ENCODE measurements around the gene CA14.
A peak's percentile ranks its signal among the peaks of the same experiment; 100 is the strongest.
"Not testable (repeated sequence)": the region's sequence is repeated elsewhere in the genome, so short reads cannot be mapped to it uniquely, and the experiment has no call there.

Gene CA14

DNA sequence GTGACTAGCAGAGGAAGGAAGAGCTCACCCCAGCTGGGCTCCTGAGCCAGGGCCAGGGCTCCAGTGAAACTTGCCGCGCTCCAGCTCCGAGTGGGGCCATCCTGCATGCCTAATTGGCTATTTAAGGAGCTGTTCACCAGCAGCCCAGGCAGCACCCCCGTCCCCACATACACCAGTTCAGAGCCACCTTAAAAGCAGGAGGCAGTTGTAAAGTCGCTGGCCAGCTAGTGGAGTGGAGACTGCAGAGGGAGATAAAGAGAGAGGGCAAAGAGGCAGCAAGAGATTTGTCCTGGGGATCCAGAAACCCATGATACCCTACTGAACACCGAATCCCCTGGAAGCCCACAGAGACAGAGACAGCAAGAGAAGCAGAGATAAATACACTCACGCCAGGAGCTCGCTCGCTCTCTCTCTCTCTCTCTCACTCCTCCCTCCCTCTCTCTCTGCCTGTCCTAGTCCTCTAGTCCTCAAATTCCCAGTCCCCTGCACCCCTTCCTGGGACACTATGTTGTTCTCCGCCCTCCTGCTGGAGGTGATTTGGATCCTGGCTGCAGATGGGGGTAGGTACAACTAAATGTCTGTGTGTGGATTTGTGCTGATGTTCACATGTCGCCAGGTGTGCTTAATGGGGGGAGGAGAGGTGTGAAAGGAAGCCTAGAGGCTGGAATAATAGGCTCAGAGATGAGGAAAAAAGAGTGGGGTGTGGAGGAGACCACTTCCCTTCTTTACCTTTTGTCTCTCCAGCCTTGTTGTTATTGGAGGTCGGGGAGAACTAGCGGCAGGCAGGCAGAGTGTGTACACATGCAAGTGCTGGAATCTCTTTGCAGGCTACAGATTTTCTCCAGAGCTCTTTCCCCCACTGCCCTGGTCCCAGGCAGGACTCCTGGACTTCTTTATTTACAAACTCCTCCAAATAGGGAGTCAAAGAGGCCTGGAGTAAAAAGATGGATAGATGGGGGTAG lies at the start of gene CA14:
TSS of gene CA14 (plus strand) at position 151 of the 962 bp plus-strand sequence. CDS start at position 506, 355 bp downstream.
- DNase-seq (ENCODE audit: low read depth), result no peak

DNA sequence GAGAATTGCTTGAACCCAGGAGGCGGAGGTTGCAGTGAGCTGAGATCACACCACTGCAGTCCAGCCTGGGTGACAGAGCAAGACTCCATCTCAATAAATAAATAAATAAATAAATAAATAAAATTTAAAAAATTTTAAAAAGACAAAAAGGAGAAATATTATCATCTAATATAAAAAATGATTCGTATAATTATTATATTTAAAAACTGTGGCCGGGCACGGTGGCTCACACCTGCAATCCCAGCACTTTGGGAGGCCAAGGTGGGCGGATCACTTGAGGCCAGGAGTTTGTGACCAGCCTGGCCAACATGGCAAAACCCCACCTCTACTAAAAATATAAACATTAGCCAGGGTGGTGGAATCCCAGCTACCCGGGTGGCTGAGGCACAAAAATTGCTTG lies 49.1 kb upstream of the CA14 start:
- DNase-seq (ENCODE audit: low read depth), result not testable (repeated sequence)

DNA sequence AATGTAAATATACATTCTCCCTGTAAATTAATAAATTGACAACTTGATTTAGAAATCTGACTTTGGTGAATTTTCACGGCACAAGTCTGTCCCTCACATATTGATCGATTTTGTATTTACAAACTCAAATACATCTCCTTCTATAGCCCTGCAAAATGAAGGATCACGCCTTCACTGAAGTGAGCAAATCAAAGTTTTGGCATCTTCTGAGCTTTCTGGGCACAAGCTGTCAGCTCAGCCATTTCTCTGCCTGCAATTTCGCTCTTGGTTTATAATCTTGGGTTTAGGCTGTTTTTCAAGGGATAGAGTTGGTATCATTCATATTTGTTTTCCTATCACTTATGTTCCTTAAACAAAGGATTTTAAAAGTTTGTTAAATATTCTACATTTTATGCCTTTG lies 47.5 kb upstream of the CA14 start:
- DNase-seq (ENCODE audit: low read depth), result no peak

DNA sequence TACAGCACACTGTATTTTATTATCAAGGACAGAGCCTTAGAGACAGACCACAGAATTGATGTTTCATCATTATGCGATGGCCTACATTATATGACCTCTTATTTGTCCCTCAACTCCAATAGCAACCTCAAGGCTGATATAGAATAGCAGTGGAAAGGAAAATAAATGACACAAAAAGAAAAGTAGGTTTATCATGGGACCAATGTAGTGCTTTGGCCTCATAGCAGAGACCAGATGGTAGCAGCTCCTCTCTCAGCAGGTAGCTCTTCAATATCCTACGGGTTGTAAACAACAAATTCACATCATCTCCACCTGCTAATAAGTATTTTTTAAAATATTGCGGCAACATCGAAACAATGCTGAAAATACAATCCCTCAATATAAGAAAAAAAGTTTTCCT lies 46.9 kb upstream of the CA14 start:
- DNase-seq (ENCODE audit: low read depth), result no peak

DNA sequence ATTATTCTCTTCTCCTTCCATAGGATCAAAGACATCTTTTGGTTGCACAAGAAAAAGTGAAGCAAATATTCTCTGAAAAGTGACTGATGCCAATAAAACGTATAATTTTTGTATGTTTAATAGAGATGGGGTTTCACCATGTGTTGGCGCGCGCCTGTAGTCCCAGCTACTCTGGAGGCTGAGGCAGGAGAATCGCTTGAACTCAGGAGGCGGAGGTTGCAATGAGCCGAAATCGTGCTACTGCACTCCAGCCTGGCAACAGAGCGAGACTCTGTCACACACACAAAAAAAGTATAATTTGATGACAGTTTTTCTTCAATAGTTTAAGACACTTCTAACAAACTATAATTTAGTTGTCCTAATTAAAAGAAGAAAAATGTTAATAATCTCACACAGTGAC lies 45.5 kb upstream of the CA14 start:
- DNase-seq (ENCODE audit: low read depth), result no peak

DNA sequence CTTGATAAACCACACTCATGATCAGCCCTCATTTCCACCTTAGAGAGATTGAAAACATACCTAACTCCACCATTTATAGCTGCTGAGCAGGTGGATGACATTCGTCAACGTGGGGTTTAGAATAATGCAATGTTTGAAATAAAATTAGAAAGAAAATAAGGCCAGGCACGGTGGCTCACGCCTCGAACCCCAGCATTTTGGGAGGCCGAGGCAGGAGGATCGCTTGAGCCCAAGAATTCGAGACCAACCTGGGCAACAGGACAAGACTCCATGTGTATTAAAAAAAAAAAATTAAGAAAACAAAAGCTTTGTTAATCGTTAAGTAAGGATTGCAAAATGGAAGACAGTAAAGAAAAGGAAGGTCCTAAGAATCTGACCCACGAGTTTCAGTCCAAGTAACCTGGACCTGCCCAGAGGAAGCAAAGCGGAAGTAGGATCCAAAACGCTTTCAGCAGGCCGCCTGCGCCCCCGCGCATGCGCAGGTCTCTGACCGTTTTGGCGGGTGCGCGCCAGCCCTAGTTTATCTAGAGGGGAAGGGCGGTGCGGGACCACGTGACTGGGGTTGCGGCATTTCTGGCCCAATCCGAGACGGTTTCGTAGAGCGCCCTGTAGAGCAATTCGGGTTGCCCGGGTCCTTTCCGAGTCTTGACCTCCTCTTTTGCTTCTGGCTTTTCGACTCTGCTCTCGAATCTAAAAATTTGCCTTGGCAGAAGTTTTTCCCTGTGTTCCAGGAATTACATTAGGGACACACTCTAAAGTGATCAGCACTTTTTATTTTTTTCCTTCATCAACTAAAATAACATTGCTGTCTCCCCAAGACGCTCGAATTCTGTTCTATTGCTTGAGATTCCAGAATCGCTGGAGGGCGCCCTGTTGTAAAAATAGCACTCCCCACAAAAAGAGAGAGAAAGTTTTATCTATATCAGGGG lies 44.1 kb upstream of the CA14 start:
- peak; percentile 83 for DNase-seq (ENCODE audit: low read depth)

DNA sequence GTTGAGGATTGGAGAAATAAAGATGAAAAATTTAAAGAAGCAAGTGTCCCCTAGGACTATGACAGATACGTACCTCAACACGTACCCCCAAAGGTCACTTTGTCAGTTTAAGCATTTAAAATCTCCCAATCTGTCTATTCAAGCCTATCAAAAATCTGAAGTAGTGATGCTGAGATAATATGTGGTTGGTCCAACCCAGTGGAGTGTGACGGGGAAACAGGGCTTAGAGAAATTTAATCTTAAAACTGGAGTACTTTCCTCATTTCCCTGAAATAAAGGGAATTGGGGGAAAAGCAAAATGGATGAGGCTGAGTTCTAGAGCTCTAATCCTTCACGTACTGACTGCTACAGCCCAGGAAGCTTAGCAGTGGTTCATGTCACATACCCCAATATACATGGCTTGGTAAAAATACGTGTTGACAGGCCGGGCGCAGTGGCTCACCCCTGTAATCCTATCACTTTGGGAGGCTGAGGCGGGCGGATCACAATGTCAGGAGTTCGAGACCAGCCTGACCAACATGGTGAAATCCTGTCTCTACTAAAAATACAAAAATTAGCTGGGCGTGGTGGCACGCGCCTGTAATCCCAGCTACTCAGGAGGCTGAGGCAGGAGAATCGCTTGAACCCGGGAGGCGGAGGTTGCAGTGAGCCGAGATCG lies 43.3 kb upstream of the CA14 start:
- DNase-seq (ENCODE audit: low read depth), result not testable (repeated sequence)

DNA sequence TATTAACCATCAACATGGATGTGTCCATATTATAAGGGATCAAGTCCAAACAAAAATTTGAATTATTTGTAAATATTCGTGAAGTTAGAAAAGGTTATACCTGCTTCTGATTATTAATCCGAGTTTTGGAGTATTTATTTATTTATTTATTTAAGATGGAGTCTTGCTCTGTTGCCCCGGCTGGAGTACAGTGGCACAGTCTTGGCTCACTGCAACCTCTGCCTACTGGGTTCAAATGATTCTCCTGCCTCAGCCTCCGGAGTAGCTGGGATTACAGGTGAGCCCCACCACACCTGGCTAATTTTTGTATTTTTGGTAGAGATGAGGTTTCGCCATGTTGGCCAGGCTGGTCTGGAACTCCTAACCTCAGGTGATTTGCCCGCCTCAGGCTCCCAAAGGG lies 41.7 kb upstream of the CA14 start:
- not testable (repeated sequence) for DNase-seq (ENCODE audit: low read depth)

DNA sequence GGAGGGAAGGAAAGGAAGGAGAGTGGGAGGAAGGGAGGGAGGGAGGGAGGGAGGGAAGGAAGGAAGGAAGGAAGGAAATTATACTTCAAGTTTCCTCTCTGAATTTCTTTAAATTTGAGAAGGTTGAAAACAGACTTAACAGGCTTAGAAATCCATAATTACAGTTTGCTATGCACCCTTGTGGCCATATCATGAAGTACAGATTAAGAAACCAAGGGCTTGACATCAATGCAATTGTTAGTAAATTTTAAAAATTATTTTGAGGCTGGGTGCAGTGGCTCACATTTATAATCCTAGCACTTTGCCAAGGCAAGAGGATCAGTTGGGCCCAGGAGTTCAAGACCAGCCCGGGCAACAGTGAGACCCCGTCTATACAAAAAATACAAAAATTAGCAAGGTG lies 36.0 kb upstream of the CA14 start:
- DNase-seq (ENCODE audit: low read depth), result no peak

DNA sequence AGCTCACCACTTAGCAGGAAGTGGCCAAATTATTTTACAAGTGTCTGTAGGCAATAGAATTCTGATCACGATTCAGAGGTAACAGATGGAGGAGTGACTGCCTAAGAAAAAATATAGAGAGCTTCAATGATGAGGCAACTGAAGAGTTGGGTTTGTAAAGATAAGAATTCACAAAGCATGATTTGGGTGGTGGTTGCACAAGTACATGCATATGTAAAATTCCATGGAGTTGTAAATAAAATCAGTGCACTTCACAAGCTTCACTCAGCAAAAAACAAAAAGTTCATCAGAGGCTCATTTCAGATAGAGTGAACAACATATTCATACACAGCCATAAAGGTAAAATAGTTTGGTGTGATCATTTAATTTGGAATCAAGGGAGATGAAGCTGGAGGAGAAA lies 32.6 kb upstream of the CA14 start:
- DNase-seq (ENCODE audit: low read depth), result no peak

DNA sequence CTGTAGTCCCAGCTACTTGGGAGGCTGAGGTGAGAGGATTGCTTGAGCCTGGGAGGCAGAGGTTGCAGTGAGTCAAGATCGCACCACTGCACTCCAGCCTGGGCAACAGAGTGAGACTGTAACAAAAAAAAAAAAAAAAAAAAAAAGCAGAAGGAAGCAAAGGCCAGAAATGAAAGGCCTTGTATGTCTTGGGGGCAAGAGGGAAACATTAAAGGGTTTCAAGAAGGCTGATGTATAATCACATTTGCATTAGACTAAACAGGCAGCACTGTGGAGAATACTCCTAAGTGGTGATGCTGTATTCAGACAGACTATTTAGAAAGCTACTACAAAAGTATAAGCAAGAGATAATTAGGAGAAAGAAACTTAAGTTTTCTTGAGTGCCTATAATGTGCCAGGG lies 32.0 kb upstream of the CA14 start:
- no peak for DNase-seq (ENCODE audit: low read depth)

DNA sequence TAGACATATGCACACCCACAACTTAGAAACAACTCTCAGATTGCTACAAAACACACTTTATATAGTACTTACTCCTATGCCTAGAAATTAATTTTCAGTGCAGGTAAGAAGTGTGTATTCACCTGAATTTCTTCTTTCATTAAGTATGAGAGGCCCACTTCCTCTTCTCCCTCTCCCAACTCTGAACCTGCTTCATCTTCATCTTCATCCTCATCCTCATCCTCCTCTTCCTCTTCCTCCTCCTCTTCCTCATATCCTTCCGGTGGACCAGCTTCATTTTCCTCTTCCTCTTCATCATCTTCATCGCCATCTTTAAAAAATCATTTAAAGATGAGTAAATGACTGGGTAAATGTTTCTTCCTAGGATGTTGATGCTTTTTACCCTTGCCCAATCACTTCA lies 31.1 kb upstream of the CA14 start:
- no peak for DNase-seq (ENCODE audit: low read depth)

DNA sequence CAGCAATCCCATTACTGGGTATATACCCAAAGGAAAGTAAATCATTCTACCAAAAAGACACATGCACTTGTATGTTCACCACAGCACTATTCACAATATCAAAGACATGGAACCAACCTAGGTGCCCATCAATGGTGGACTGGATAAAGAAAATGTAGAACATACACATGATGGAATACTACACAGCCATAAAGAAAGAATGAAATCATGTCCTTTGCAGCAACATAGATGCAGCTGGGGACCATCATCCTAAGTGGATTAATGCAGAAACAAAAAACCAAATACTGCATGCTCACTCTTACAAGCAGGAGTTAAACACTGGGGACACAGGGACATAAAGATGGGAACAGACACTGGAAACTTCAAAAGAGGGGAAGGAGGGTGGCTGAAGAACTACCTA lies 30.3 kb upstream of the CA14 start:
- DNase-seq (ENCODE audit: low read depth), result no peak

DNA sequence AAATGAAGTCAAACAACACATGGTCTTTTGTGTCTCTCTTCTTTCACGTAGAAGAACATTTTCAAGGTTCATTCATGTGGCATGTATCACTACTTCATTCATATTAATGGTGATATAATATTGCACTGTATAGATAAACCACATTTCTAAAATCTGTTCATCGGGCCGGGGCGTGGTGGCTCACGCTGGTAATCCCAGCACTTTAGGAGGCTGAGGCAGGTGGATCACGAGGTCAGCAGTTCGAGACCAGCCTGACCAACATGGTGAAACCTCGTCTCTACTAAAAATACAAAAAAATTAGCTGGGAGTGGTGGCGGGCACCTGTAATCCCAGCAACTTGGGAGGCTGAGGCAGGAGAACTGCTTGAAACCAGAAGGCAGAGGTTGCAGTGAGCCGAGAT lies 29.3 kb upstream of the CA14 start:
- DNase-seq (ENCODE audit: low read depth), result not testable (repeated sequence)

DNA sequence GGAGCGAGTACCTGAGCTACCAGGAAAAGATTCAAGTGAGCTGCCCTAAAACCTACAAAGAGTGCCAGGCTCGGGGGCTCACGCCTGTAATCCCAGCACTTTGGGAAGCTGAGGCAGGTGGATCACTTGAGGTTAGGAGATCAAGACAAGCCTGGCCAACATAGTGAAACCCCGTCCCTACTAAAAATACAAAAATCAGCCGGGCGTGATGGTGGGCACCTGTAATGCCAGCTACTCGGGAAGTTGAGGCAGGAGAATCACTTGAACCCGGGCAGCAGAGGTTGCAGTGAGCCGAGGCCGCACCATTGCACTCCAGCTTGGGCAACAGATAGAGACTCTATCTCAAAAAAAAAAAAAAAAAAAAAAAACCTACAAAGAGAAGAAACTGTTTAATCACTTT lies 24.7 kb upstream of the CA14 start:
- not testable (repeated sequence) for DNase-seq (ENCODE audit: low read depth)

DNA sequence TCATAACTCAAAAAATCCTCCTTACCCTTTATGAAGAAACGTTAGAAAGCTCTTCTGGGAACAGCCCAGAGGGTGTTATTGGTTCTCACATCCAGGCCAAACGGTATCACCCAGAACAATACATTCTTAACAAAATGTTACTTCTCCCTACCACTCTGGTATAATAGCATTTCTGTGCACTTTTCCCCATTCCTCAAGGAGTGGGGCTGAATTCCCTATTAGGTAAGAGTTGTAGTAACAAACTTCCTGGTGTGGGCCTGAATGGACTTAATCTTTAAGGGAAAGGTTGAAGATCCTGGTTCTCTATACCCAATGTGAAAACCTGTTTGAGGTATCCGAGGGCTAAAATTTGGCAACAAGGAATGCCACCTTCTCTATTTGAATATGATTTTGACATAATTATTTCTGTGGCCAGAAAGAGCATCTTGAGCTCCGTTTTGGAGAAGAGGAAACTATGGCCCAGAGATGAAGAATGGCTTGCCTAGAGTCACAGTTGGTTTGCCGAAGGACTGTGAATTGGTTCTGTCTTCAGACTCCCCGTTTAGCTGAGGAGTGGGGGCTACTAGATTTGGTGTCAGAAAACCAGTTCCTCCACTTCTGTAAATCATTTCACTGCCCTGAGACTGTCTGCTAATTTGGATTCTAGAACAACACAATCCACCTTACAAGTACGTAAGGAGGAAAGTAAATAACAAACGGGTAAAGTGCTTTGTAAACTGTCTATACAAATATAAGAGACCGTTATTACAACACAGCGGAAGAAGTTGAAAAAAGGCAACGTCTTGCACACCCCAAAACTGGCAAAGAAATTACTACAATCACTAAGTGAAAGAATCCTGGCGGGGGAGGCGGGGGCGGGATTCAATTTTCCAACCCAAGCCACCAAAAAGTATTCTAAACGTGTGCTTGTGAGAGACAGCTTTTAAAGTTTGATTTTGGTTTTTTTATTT lies 23.9 kb upstream of the CA14 start:
- DNase-seq (ENCODE audit: low read depth), result peak; percentile 21

DNA sequence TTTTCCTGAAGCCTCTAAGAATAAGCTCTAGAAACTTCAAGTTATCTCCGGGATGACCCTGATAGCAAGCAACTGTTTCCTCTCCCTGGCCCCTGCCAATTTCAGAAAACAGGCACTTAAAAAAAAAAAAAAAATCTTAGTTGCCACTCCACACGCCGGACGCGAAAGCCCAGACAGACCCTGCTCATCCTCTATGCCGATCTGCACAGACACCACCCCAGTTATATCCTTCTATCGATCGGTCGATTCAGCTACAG lies 23.3 kb upstream of the CA14 start:
- no peak for DNase-seq (ENCODE audit: low read depth)

DNA sequence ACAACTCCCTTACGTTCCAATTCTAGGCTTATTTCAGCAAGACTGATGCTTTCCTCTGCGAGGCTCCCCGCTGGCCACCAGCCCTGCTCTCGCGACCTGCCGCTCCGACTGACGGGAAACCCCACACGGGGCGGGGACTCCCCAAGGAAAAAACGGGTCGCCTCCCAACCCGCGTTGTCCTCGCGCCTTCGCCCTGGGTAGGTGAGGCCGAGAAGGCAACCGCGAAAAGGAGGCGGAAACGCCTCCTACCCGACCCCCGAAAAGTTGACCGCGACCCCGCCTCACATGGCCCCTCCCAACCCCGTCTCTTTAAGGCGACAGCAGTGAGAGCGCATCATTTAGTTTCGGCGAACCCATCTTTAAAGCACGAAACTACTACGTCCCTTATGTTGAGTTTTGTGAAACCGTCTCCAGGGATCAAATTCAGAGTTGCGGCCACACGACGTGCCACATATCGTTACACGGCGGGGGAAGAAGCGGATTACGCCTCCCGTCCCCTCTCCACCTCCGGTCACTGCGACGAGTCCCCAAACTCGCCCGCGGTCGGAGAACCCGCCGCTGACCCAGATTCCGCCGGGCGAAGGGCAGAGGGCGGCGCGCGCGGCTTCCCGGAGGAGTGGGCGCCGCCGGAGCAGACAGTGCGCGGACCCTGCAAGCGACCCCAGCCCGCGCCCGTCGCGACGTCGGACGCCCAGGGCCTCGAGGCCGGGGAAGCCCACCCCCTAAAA lies 22.8 kb upstream of the CA14 start:
- DNase-seq (ENCODE audit: low read depth), result peak; percentile 75

DNA sequence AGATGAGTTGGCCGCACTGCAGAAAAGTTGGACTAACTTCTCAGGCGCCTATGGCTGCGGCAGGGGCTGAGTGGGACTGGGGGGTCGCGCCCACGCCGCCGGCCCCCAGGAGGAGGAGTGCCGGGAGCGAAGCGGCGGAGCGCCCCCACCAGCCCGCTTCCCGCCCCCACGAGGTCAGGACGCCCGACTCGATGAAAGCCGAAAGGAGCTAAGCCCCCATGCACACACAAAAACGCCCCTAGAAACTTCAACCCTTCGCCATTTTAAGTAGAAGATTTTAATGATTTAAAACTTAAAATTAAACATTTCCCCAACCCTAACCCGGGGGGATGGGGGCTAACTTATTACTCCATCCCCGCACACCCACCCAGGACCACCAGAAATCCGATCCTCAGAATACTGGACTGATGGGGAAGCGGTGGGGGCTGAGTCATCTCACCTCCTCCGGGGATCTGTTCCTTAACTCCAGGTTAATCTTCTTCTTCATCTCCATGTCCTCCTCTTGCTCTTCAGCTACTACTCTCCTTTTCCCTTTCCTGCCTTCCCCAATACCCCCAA lies 22.2 kb upstream of the CA14 start:
- no peak for DNase-seq (ENCODE audit: low read depth)

DNA sequence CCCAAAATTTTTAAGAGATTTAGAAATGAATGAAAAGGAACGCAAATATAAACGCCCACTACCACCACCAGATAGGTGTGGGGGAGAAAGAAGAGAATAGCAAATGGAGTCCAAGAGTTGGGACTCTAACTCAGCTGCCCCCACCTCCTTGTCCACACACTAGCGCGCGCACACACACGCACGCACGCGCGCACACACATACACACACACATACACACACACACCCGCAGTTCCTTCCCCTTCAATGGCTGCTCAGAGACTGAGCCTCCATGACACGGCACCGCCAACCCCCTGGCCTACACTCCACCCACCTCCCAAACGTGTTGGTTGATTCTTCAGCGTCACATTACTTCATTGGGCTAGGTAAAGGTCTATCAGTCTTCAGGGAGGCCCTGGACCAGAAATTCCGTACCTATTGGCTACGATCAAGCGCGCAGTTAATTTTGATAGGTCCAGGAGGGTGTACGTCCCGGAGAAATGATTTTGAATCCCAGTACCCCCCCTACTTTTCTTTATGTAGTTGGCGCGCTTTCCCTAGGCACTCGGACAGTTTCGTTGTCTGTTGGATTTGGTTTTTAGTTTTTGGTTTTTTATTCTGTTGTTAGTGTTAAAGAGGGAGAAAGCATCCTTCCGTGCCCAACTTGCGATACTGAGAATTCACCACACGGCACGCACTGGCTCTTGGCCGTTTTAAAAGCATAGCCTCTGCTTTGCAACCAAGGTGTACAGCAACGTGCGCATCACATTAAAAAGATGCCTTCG lies 21.5 kb upstream of the CA14 start, which contains the start of gene ANP32E:
TSS of gene ANP32E (minus strand) at position 261 of the 762 bp plus-strand sequence. CDS start 326 bp downstream, outside the sequence.
- DNase-seq (ENCODE audit: low read depth), result peak; percentile 81

All from stimulated activated CD8-positive, alpha-beta memory T cell treated with anti-CD3 and anti-CD28 coated beads, Interleukin-7, amount 100 ng/mL, for 24 hours (primary cell).